NK-92 (cell line): ENCODE measurements around the gene REEP6.
A peak's percentile ranks its signal among the peaks of the same experiment; 100 is the strongest.
"Not testable (repeated sequence)": the region's sequence is repeated elsewhere in the genome, so short reads cannot be mapped to it uniquely, and the experiment has no call there.

Experiments
- DNase-seq: peaks from one replicate; lab custom pipeline; 2025; ENCODE audit not compliant: unreplicated experiment; lab: John Stamatoyannopoulos, UW

REEP6 gene

GRCh38 chr19:1505991-1506881 is 15.3 kb downstream of the REEP6 start:
- no peak for DNase-seq

- no peak for DNase-seq
Measured at GRCh38 chr19:1507192-1507660, 16.2 kb downstream of the REEP6 start.

GRCh38 chr19:1507763-1508506 is 17.0 kb downstream of the REEP6 start:
- DNase-seq, result peak; percentile 44

GRCh38 chr19:1508507-1508856 is 17.5 kb downstream of the REEP6 start:
- DNase-seq, result no peak

- DNase-seq, result no peak
Measured at GRCh38 chr19:1509602-1510441, 18.8 kb downstream of the REEP6 start.

- no peak for DNase-seq
Measured at GRCh38 chr19:1510442-1510806, 19.4 kb downstream of the REEP6 start.

- no peak for DNase-seq
Measured at GRCh38 chr19:1510807-1511206, 19.8 kb downstream of the REEP6 start.

- no peak for DNase-seq
Measured at GRCh38 chr19:1511318-1512317, 20.6 kb downstream of the REEP6 start.

- no peak for DNase-seq
Measured at GRCh38 chr19:1512671-1513498, 21.9 kb downstream of the REEP6 start, which contains the start of gene ADAMTSL5. Gene ADAMTSL5, minus strand, starts transcription at chr19:1513019. Its CDS starts 2,076 bp downstream, at chr19:1510943.

- no peak for DNase-seq
Measured at GRCh38 chr19:1513499-1514294, 22.7 kb downstream of the REEP6 start.

- no peak for DNase-seq
Measured at GRCh38 chr19:1514295-1514661, 23.3 kb downstream of the REEP6 start.

GRCh38 chr19:1514986-1515721 is 24.2 kb downstream of the REEP6 start:
- DNase-seq, result no peak

GRCh38 chr19:1516395-1516753 is 25.4 kb downstream of the REEP6 start:
- DNase-seq, result no peak

GRCh38 chr19:1518471-1518870 is 27.5 kb downstream of the REEP6 start:
- no peak for DNase-seq

GRCh38 chr19:1519802-1520201 is 28.8 kb downstream of the REEP6 start:
- DNase-seq, result not testable (repeated sequence)

GRCh38 chr19:1520203-1520780 is 29.3 kb downstream of the REEP6 start:
- no peak for DNase-seq

- no peak for DNase-seq
Measured at GRCh38 chr19:1521636-1522035, 30.7 kb downstream of the REEP6 start.
